Right cardiac atrium (tissue), 5 donors: ENCODE results near the gene SLC23A1. TPM values are rescaled to one million over a fixed set of nuclear protein-coding genes. Genes with fewer than 3 reads are reported as not detected.
"Not testable (repeated sequence)": the region's sequence is repeated elsewhere in the genome, so short reads cannot be mapped to it uniquely, and the experiment has no call there.

ENCODE experiments used
- ATAC-seq, 2 donors: fragments of 200-7000 bp; cut with Tn5 transposase; one replicate each; pipeline versions ENCODE4 v1.8.0 to v1.9.1; 2020; ENCODE audit warnings: moderate library complexity in 2 of 2, mild to moderate bottlenecking in 1 of 2
- DNase-seq, 3 donors: peaks; one replicate each; pipeline ENCODE4 v3.0.0-alpha.2; 2020
- H3K27ac ChIP-seq: one replicate; pipeline ENCODE4 v1.5.1; 2013; ENCODE audit warnings: mild to moderate bottlenecking, low read length, control low read depth, moderate library complexity
- H3K27me3 ChIP-seq: one replicate; pipeline ENCODE4 v1.6.1; 2013; ENCODE audit not compliant: control insufficient read depth, insufficient read depth
- H3K4me1 ChIP-seq: one replicate; pipeline ENCODE4 v1.6.1; 2013; ENCODE audit warnings: low read length; ENCODE audit not compliant: control insufficient read depth, insufficient read depth
- H3K4me3 ChIP-seq: one replicate; pipeline ENCODE4 v1.5.1; 2013; ENCODE audit warnings: low read length, control low read depth
- H3K9me3 ChIP-seq: one replicate; pipeline ENCODE4 v1.6.1; 2013; ENCODE audit warnings: low read length; ENCODE audit not compliant: control insufficient read depth
- WGBS: extraction: QIAGEN DNeasy Blood & Tissue Kit; methylation state at CpG from one replicate; pipeline ENCODE4 v1.1.7; 2013; 5-methylcytosine and 5-hydroxymethylcytosine counted together
- intact Hi-C, 4 donors: fragments of 100-400 bp; cut with DNase I; formaldehyde crosslinking; loops; one replicate each; pipeline versions ENCODE4 v1.11.0 to v1.14.0; 2022 to 2023
- polyA plus RNA-seq: library from polyadenylated mRNA; stranded (reverse); fragments of 200-250 nt; gene quantifications from one replicate; pipeline ENCODE4 v1.2.3, GENCODE V29; 2013
- total RNA-seq, 4 donors: library from RNA; stranded (reverse); fragmentation: NEBNext Ultra II Directional; extraction: Animal tissue kit (Norgen Biotek cat#: 25700); gene quantifications; one replicate each; pipeline ENCODE4 v1.2.1, GENCODE V29; 2021
- donor health status: healthy with polysubstance abuse.
- donor health status: DM: no; HTN: yes; CAD: no.
- donor health status: DM: no; HTN: no; CAD: no.
- donor health status: DM: no; HTN: yes; CAD: no; lungs with severe emphysema.
- donor health status: DM: yes; HTN: yes; CAD: no.

The SLC23A1 gene
- total and polyA plus RNA-seq, 5 donors: 0.18 TPM; not detected in 4

DNA sequence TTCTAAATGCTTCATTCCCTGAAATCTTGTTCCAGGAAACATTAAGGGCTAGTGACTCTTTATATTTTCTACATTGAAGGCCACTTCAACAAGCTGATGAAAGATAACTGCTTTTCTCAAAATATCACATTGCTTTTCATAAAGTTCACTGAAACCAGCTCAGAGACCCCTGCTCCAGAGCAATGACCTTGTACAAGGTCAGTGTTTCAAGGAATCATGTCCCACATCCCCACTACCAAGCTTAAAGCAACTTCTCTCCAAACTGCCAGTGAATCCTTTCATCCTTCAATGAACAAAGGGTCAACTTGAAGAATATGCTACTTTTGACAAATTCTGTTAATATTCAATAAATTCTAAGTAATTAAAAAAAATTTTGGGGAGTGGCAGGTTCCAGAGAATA lies 32.8 kb upstream of the SLC23A1 start:
- Histone ChIP-seq H3K4me3 (no peak overlapping the region), H3K4me1 (peaks cover 12% of the 10 kb centered on the region), H3K27ac (peak overlapping the region; percentile 84), H3K27me3 (no peaks in the 10 kb centered on the region), H3K9me3 (no peaks in the 10 kb centered on the region)
- DNase-seq (no peak), ATAC-seq (no peak)
- intact Hi-C loops: loop anchor here in 1 of 4 donors (2.0 to 10.0 kb wide), 2 partner anchors 23 to 349 kb away; no protein-coding TSS in a partner anchor

DNA sequence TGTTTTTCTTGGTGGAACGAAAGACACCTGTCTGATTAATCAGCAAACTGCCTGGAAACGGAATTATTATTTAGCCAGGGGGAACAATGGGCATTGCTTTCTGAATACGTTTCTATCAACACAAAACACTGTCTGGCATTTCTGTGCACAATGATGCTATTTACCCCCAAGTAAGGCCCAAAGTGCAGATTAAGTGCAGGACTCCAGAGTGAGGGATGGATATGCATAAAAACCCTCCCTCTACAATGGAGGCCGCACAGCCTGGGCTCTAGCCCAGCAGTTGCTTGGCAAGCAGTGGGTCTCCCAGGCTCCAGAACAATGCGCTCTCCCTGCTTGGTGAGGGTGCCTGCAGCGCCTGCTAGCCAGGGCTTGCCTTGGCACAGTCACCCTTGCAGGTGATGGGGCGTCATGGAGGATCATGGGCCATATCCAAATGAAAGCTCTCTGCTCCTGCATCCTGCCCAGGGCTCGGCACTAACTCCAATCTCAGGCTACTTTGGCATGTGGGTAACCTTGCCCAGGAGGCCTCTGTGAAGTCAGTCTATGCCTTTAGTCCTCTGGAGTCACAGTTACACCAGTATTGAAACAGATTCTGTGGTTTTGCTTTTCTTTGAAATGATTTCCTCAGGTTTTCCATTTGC lies 32.2 kb upstream of the SLC23A1 start:
- no peak overlapping the region for H3K4me3 ChIP-seq
- peak; percentile 45 to 57 for ATAC-seq
- peak overlapping the region; percentile 73 for H3K27ac ChIP-seq
- H3K4me1 ChIP-seq: peaks cover 12% of the 10 kb centered on the region
- DNase-seq: peak in 2 of 3 donors; percentile 71 to 80
- 41% methylated on average over 8 of the region's 8 CpGs for whole genome bisulfite sequencing
- H3K9me3 ChIP-seq: no peaks in the 10 kb centered on the region
- no peaks in the 10 kb centered on the region for H3K27me3 ChIP-seq
- intact Hi-C loops: loop anchor here in 1 of 4 donors (2.0 to 10.0 kb wide), 2 partner anchors 23 to 349 kb away; no protein-coding TSS in a partner anchor

DNA sequence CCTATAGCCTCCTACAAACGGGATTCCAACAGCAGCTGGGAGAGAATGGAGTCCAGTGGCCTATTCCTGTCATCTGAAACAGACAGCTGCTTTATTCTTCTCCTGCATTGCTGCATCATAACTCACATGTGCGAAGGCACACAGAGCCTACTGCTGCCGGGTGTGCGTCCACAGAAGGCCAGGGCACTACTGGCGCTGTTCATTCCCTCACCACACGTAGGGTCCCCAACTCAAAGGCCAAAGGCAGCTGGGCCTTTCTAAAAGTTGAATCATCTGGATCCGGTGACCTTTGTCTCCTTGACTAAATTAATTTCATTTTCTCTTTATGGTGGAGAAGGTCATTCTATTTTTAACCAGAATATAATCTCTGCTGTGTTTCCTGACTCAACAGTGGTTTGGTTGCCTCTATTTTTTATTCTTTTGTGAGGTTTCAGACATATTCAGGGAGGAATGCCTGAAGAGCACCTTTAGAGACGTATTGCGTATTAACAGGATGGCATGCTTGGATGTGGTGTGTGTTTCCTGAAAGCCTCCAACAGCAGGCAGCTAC lies 31.6 kb upstream of the SLC23A1 start:
- no peak for DNase-seq
- peak overlapping the region; percentile 97 for H3K27ac ChIP-seq
- WGBS: 50% methylated on average over 9 of the region's 9 CpGs
- peaks cover 12% of the 10 kb centered on the region for H3K4me1 ChIP-seq
- H3K9me3 ChIP-seq: no peaks in the 10 kb centered on the region
- ATAC-seq: peak in 1 of 2 donors; percentile 20
- H3K27me3 ChIP-seq: no peaks in the 10 kb centered on the region
- no peak overlapping the region for H3K4me3 ChIP-seq
- intact Hi-C loops: loop anchor here in 1 of 4 donors (2.0 to 10.0 kb wide), 2 partner anchors 22 to 350 kb away; no protein-coding TSS in a partner anchor

DNA sequence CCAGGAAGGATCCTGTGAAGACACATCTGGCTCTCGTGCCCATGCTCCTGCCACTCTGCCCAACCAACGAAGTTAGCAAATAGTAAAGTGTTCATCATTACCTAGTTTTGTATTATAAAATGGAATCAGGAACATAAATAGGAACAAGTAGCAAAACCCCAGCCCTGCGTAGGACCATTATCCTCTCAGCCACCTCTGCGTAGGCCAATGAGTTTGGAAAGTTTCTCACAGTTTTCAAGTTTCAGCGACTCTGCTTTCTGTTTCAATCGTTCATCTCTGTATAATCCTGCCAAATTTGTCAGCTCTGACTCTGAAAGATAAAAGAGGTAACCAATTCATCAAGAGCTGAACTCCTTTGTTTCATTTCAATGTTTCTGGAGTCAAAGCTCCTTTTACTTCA lies 30.9 kb upstream of the SLC23A1 start:
- no peak overlapping the region for H3K4me3 ChIP-seq
- peak overlapping the region; percentile 5 for H3K27ac ChIP-seq
- no peaks in the 10 kb centered on the region for H3K27me3 ChIP-seq
- DNase-seq: no peak
- 65% methylated on average over 6 of the region's 6 CpGs for WGBS
- intact Hi-C loops: loop anchor here in 1 of 4 donors (2.0 to 10.0 kb wide), 2 partner anchors 21 to 351 kb away; no protein-coding TSS in a partner anchor
- no peak for ATAC-seq
- H3K9me3 ChIP-seq: no peaks in the 10 kb centered on the region
- peaks cover 9% of the 10 kb centered on the region for H3K4me1 ChIP-seq

DNA sequence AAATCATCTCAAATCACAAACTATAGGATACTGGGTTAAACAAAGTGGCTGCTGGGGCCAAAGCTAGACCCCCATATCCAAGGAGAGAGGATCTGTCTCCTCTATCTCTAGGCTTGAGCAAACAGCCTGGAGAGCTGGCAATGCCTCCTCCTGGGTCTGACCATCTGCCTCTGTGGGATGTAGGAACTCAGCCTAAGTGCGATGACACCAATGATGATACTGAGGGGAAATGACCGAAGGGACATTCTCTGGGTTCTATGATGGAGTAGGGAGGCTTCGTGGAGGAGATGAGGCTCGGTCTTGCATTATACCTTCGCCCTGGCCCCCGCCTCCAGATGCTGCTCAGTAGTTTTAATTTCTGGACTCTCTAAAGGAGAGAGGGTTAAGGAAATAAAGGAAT lies 30.1 kb upstream of the SLC23A1 start:
- intact Hi-C loops: loop anchor here in 1 of 4 donors (10.0 kb wide), 1 partner anchor 352 kb away; no protein-coding TSS in a partner anchor
- Histone ChIP-seq H3K27me3 (no peaks in the 10 kb centered on the region), H3K4me3 (no peak overlapping the region), H3K4me1 (peaks cover 9% of the 10 kb centered on the region), H3K9me3 (no peaks in the 10 kb centered on the region), H3K27ac (no peak overlapping the region)
- WGBS: 95% methylated on average over 6 of the region's 6 CpGs
- ATAC-seq (no peak), DNase-seq (no peak)

DNA sequence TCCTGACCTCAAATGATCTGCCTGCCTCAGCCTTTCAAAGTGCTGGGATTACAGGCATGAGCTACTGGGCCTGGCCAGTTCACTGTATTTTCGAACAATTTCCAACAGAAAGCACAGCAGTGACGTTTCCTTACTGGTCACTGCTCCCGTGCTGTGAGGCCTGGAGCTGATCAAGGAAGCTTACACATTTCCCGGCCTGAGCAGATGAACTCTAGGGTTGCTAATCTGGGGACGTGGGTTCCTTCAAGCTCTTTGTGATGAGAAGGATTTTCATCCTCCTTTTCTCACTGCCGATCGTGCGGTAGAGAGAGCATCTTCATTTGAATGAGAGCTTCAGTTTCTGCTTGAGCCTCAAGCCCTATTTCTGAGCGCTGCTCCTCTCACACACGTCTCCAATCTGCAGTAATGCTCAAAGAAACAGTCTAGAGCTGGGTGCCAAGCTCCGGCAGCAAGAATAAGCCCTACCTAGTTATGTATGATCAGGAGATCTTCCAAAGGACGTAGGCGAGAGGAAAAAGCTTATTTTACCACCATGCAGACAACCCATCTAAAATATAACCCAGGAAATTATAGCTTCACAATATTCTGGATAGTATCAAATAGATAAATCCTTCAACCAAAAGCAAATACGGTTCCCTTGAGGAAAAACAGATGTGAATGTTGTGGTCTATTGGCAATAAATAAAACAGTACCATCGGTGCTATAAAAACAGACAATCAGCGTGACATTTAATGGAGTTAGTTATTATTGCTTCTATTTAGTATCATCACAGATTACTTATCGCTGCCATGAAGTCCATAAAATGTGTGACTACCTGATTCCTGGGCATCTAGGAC lies 28.1 kb upstream of the SLC23A1 start:
- H3K27me3 ChIP-seq: no peaks in the 10 kb centered on the region
- no peak overlapping the region for H3K4me3 ChIP-seq
- ATAC-seq (no peak), DNase-seq (no peak)
- H3K9me3 ChIP-seq: no peaks in the 10 kb centered on the region
- 80% methylated on average over 17 of the region's 17 CpGs for WGBS
- no peak overlapping the region for H3K27ac ChIP-seq
- intact Hi-C loops: loop anchor here in 1 of 4 donors (10.0 kb wide), 1 partner anchor 354 kb away; no protein-coding TSS in a partner anchor
- H3K4me1 ChIP-seq: peaks cover 5% of the 10 kb centered on the region

DNA sequence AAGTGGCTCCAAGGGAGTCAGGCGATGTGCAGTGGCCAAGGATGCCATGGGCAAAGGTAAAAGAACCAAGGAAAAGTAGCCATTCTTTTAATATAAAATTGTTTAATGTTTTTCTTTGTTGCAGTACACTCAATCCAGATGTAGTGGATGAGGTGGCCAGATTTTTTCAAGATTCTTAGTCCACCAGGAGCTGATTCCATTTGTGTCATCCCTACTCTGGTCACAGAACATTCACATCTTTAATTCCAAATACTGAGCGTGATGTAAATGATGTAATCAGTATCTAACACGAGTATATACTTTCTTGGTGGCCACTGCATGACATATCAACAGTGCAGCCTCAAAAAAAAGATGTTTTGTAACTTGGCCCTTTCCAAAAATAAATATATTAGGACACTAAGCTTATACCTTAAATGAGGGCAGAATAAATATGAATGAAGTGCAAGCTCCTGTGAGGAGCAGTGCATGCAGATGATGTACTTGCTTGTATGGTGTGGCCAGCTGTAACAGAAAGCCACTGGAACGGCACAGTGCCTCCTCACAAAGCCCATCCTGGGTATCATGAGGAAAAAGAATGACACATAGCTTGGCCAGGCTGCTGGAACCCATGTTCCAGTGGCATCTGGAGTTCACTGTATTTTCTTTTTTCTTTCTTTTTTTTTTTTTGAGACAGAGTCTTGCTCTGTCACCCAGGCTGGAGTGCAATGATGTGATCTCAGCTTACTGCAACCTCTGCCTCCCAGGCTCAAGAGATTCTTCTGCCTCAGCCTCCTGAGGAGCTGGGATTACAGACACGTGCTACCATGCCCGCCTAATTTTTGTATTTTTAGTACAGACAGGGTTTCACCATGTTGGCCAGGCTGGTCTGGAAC lies 27.3 kb upstream of the SLC23A1 start:
- peaks cover 2% of the 10 kb centered on the region for H3K4me1 ChIP-seq
- WGBS: 58% methylated on average over 6 of the region's 6 CpGs
- peak overlapping the region; percentile 23 for H3K27ac ChIP-seq
- no peak overlapping the region for H3K4me3 ChIP-seq
- no peak for ATAC-seq
- intact Hi-C loops: loop anchor here in 1 of 4 donors (10.0 kb wide), 1 partner anchor 354 kb away; no protein-coding TSS in a partner anchor
- no peak for DNase-seq
- no peaks in the 10 kb centered on the region for H3K27me3 ChIP-seq
- H3K9me3 ChIP-seq: no peaks in the 10 kb centered on the region

DNA sequence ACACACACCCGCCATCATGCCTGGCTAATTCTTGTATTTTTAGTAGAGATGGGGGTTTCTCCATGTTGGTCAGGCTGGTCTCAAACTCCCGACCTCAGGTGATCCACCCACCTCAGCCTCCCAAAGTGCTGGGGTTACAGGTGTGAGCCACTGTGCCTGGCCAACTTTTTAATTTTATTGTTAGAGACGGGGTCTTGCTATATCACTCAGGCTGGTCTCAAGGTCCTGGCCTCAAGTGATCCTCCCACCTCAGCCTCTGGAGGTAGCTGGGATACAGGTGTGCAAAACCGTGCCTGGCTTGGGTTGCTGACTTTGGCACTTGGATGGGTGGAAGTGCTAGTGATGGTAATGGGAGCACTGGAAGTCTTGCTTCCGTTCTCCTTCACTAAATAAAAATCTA lies 26.0 kb upstream of the SLC23A1 start:
- H3K27ac ChIP-seq, H3K27me3 ChIP-seq, H3K4me3 ChIP-seq, intact Hi-C loops, H3K4me1 ChIP-seq, DNase-seq, ATAC-seq, H3K9me3 ChIP-seq: not testable (repeated sequence)
- WGBS: 88% methylated on average over 5 of the region's 5 CpGs

DNA sequence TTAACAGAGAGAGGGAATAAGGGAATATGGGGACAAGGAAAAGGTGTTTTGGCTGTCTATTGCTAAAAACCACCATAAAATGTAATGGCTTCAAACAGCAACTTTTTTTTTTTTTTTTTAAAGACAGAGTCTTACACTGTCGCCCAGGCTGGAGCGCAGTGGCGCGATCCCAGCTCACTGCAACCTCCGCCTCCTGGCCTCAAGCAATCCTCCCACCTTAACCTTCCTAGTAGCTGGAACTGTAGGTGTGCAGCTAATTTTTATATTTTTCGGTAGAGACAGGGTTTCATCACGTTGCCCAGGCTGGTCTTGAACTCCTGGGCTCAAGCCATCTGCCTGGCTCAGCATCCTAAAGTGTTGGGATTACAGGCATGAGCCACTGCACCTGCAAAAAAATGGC lies 25.1 kb upstream of the SLC23A1 start:
- Histone ChIP-seq H3K4me1 (no peaks in the 10 kb centered on the region), H3K4me3 (no peak overlapping the region), H3K27ac (no peak overlapping the region), H3K9me3 (no peaks in the 10 kb centered on the region), H3K27me3 (no peaks in the 10 kb centered on the region)
- WGBS: 91% methylated on average over 7 of the region's 7 CpGs
- intact Hi-C loops: no loop called here
- ATAC-seq (no peak), DNase-seq (no peak)

DNA sequence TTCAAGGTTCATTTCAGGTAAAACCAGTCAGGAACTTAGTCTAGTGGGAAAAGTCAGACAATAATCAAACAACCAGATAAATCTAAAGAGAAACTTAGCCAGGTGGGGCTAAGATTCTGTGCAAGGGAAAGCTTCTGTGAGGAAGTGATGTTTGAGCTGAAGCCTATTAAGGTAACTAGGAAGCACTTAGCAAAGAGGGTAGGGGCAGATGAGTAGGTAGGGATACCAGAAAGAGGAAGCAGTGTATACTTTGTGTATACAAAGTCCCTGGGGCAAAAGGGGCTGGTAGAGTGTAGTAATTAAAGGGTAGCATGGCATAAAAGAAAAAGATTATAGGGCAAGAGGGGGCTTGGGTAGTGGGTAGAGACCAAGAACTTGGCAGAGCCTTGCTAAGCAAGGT lies 24.4 kb upstream of the SLC23A1 start:
- Histone ChIP-seq H3K27me3 (no peaks in the 10 kb centered on the region), H3K27ac (no peak overlapping the region), H3K4me1 (no peaks in the 10 kb centered on the region), H3K4me3 (no peak overlapping the region), H3K9me3 (no peaks in the 10 kb centered on the region)
- ATAC-seq: no peak
- no peak for DNase-seq
- intact Hi-C loops: no loop called here
